ENCODE data around the gene HCN1. TPM values are rescaled to one million over a fixed set of nuclear protein-coding genes. Genes with fewer than 3 reads are reported as not detected.
"Not testable (repeated sequence)": the region's sequence is repeated elsewhere in the genome, so short reads cannot be mapped to it uniquely, and the experiment has no call there.

The HCN1 gene
- total and polyA plus RNA-seq, 2 of the 8 experiments (the other 6 are each of a cell fraction or from before 2014, with no cell fraction given) = 1.1 to 6.7 TPM

DNA sequence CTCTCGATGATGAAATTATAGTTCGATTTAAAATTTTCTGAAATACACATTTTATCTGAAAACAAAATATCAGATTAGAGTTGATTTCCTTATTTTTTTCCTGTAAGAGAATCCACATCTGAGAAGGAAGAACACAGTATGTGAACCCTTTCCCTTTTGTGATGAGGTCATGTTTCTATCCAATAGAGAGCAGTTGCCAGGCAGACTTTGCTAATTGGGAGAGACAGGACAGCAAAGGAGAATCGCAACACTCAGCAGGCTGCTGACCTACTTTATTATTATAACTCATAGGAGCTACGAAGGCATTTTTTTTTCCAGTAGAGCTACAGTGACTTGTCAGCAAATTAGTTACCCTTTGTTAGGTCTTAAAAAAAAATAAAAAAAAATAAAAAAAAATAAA lies 242.1 kb downstream of the HCN1 start (continued):
- TF ChIP-seq SIN3A (conservative IDR thresholded peaks at IDR 0.05 in 1 of 2, IDR thresholded peaks at IDR 0.05 in 1 of 2; ENCODE audit: low read depth in 1 of 2, low read length in 2 of 2) = no peak
- no peak for TF ChIP-seq SRF (IDR thresholded peaks at IDR 0.05; ENCODE audit: low read depth, low read length)
- TF ChIP-seq MAFK (IDR thresholded peaks at IDR 0.05; ENCODE audit: low read depth, low read length) = no peak
- TF ChIP-seq BACH1 (IDR thresholded peaks at IDR 0.05; ENCODE audit: low read length) = no peak
- no peak for TF ChIP-seq SP2 (IDR thresholded peaks at IDR 0.05; ENCODE audit: low read length)
- no peak for TF ChIP-seq BRCA1 (IDR thresholded peaks at IDR 0.05; ENCODE audit: low read depth, low read length)
- TF ChIP-seq, protein P1, sequence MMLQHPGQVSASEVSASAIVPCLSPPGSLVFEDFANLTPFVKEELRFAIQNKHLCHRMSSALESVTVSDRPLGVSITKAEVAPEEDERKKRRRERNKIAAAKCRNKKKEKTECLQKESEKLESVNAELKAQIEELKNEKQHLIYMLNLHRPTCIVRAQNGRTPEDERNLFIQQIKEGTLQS (IDR thresholded peaks at IDR 0.05; ENCODE audit: insufficient read depth, low read depth, low read length) = no peak

DNA sequence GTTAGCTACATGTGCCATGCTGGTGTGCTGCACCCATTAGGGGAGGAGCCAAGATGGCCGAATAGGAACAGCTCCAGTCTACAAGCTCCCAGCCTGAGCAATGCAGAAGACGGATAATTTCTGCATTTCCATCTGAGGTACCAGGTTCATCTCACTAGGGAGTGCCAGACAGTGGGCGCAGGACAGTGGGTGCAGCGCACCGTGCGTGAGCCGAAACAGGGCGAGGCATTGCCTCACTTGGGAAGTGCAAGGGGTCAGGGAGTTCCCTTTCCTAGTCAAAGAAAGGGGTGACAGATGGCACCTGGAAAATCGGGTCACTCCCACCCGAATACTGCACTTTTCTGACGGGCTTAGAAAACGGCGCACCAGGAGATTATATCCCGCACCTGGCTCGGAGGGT lies 251.3 kb downstream of the HCN1 start:
- H2BK20ac ChIP-seq (ENCODE audit: low read length); H3K27me3 ChIP-seq (replicated peaks in 1 of 4; ENCODE audit: control insufficient read depth in 3 of 4, extremely low read depth in 1 of 4, insufficient read depth in 3 of 4, low read length in 3 of 4); H3K9ac ChIP-seq (replicated peaks in 1 of 4; ENCODE audit: extremely low read depth in 1 of 4, low read depth in 3 of 4, low read length in 3 of 4); H2BK12ac ChIP-seq (ENCODE audit: low read depth, low read length); H4K20me1 ChIP-seq (replicated peaks in 1 of 2; ENCODE audit: control insufficient read depth in 1 of 2, insufficient read depth in 2 of 2, low read length in 2 of 2); H3K27ac ChIP-seq (ENCODE audit: low read depth, low read length); H2BK5ac ChIP-seq (ENCODE audit: low read depth, low read length); H3K4me2 ChIP-seq (ENCODE audit: insufficient read depth in 1 of 2, low read depth in 2 of 2, low read length in 2 of 2); H2BK120ac ChIP-seq (replicated peaks; ENCODE audit: low read depth, low read length); H2AK5ac ChIP-seq (ENCODE audit: low read depth, low read length); H4K5ac ChIP-seq (ENCODE audit: insufficient read length, low read depth, low read length); H3K4me1 ChIP-seq (replicated peaks in 1 of 4; ENCODE audit: control insufficient read depth in 3 of 4, insufficient read depth in 4 of 4, low read length in 3 of 4); H3K79me1 ChIP-seq (ENCODE audit: low read depth, low read length); H3K79me2 ChIP-seq (ENCODE audit: control insufficient read depth in 1 of 2, insufficient read depth in 2 of 2, low read length in 2 of 2); H2BK15ac ChIP-seq (ENCODE audit: low read length); H3K14ac ChIP-seq (ENCODE audit: insufficient read length); CTCF ChIA-PET (ENCODE audit: partially characterized antibody); H3K36me3 ChIP-seq (ENCODE audit: control insufficient read depth in 2 of 4, insufficient read depth in 4 of 4, low read length in 3 of 4); H3K23ac ChIP-seq (ENCODE audit: insufficient read length); H2AFZ ChIP-seq (ENCODE audit: low read length); POLR2A ChIA-PET (ENCODE audit: partially characterized antibody); H4K8ac ChIP-seq (ENCODE audit: extremely low read depth, insufficient read depth, low read length); H3K4ac ChIP-seq (replicated peaks; ENCODE audit: insufficient read length, low read depth, low read length); H4K91ac ChIP-seq (replicated peaks; ENCODE audit: insufficient read length, low read length); FAIRE-seq; H3K56ac ChIP-seq (replicated peaks; ENCODE audit: insufficient read length, low read depth, low read length); DNase-seq (ENCODE audit: low read depth in 1 of 2, low spot score in 2 of 2); H3K23me2 ChIP-seq (ENCODE audit: low read depth, low read length); H3K18ac ChIP-seq (ENCODE audit: extremely low read depth, low read length); H3K4me3 ChIP-seq (ENCODE audit: extremely low read depth in 1 of 4, insufficient read depth in 2 of 4, low read depth in 3 of 4, low read length in 4 of 4): not testable (repeated sequence)
- 92% methylated on average over 13 of the region's 15 CpGs; no CpG with 5 or more reads in 1 of the 2 experiments for WGBS, 2 experiments (ENCODE audit: extremely low coverage in 1 of 2, insufficient coverage in 1 of 2, insufficient read length in 1 of 2, insufficient replicate concordance in 2 of 2, low coverage in 1 of 2, low lambda C conversion rate in 2 of 2, missing lambda C conversion rate in 1 of 2)
- peaks cover 8 to 14% of the 10 kb centered on the region in 2 experiments; a peak in 3 of 4 replicates for H3K9me3 ChIP-seq (ENCODE audit: insufficient read depth in 2 of 2, low read depth in 1 of 2, low read length in 1 of 2)

Data from H1 (cell line).